Measurements from ENCODE around the gene SLC10A7.

Gene SLC10A7

GRCh38 chr4:146343776-146344175, 178.0 kb downstream of the SLC10A7 start:
- Histone ChIP-seq H3K9ac (ENCODE audit: insufficient read length, low read depth) (no peak overlapping the region), H3K4me1 (ENCODE audit: insufficient read depth, insufficient read length) (no peaks in the 10 kb centered on the region), H3K36me3 (ENCODE audit: insufficient read depth, insufficient read length, low read length) (no peaks in the 10 kb centered on the region), H3K4me3 (ENCODE audit: insufficient read length, low read depth) (no peak overlapping the region), H3K9me3 (ENCODE audit: insufficient read depth, low read length) (no peaks in the 10 kb centered on the region), H3K27me3 (ENCODE audit: insufficient read depth, insufficient read length) (no peaks in the 10 kb centered on the region)
- no peak for DNase-seq (ENCODE audit: low read depth, low spot score)
- no peak for TF ChIP-seq SUZ12 (IDR thresholded peaks at IDR 0.05; ENCODE audit: extremely low read depth, insufficient read depth, insufficient read length)
- TF ChIP-seq YY1 (IDR thresholded peaks at IDR 0.05; ENCODE audit: insufficient read depth, insufficient read length), result no peak

GRCh38 chr4:146343199-146343598, 178.5 kb downstream of the SLC10A7 start:
- no peaks in the 10 kb centered on the region for H3K36me3 ChIP-seq (ENCODE audit: insufficient read depth, insufficient read length, low read length)
- no peak overlapping the region for H3K9ac ChIP-seq (ENCODE audit: insufficient read length, low read depth)

DNA sequence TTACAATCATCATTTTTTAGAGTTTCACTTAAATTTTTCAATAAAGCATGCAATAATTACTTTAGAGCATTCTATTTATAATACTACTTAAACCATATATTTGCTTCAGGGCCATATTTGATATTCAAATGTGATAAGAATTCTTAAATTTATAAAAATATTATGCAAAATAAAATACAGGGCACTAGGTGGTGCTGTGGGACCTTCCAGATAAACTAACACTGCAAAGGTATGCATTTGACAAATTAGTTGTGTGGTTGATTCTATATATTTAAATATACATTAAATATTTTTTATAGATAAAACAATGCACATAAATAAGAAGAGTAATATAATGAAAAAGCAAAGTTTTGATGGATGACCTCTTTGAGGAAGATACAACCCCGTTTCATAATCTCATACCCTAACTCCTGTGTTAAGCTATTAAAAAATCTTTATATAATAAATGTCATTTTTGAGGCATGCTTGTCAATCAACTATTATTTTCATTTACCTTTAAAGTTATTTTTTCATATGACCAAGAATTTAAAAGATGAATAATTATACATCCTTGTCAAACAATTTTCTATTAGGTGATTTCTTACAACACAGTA, 179.0 kb downstream of the SLC10A7 start:
- TF ChIP-seq ZNF274 (IDR thresholded peaks at IDR 0.05; ENCODE audit: low read depth, low read length), result no peak
- TF ChIP-seq SUZ12 (IDR thresholded peaks at IDR 0.05; ENCODE audit: extremely low read depth, insufficient read depth, insufficient read length), result no peak
- no peak for TF ChIP-seq YY1 (IDR thresholded peaks at IDR 0.05; ENCODE audit: insufficient read depth, insufficient read length)
- no peaks in the 10 kb centered on the region for H3K4me1 ChIP-seq (ENCODE audit: insufficient read depth, insufficient read length)
- no peaks in the 10 kb centered on the region for H3K27me3 ChIP-seq (ENCODE audit: insufficient read depth, insufficient read length)
- H3K9me3 ChIP-seq (ENCODE audit: insufficient read depth, low read length), result no peaks in the 10 kb centered on the region
- no peak for DNase-seq (ENCODE audit: low read depth, low spot score)
- H3K36me3 ChIP-seq (ENCODE audit: insufficient read depth, insufficient read length, low read length), result no peaks in the 10 kb centered on the region
- no peak overlapping the region for H3K9ac ChIP-seq (ENCODE audit: insufficient read length, low read depth)
- no peak overlapping the region for H3K4me3 ChIP-seq (ENCODE audit: insufficient read length, low read depth)

More at GRCh38 chr4:146343199-146343598, 178.5 kb downstream of the SLC10A7 start:
- Histone ChIP-seq H3K27me3 (ENCODE audit: insufficient read depth, insufficient read length) (no peaks in the 10 kb centered on the region), H3K4me1 (ENCODE audit: insufficient read depth, insufficient read length) (no peaks in the 10 kb centered on the region), H3K9me3 (ENCODE audit: insufficient read depth, low read length) (no peaks in the 10 kb centered on the region), H3K4me3 (ENCODE audit: insufficient read length, low read depth) (no peak overlapping the region)
- TF ChIP-seq SUZ12 (IDR thresholded peaks at IDR 0.05; ENCODE audit: extremely low read depth, insufficient read depth, insufficient read length), result no peak
- no peak for TF ChIP-seq ZNF274 (IDR thresholded peaks at IDR 0.05; ENCODE audit: low read depth, low read length)
- no peak for TF ChIP-seq YY1 (IDR thresholded peaks at IDR 0.05; ENCODE audit: insufficient read depth, insufficient read length)
- no peak for DNase-seq (ENCODE audit: low read depth, low spot score)

DNA sequence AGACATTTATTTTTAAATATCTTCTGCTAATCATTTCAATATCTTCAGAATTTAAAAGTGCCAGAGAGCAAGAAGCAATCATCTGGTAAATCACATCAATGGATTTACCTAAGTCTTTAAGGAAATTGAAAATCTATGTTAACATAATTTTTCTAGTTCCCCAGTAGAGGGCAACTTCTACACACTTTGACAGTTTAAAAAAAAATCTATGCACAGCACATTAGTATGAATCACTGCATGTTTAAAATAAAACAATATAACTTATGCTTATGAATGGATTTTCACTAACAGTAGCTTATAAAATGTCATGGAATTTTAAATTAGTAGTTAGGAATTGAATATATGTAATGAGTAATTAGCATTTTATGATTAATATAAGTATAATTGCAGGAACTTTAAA, 180.9 kb downstream of the SLC10A7 start:
- no peak for DNase-seq (ENCODE audit: low read depth, low spot score)
- Histone ChIP-seq H3K9me3 (ENCODE audit: insufficient read depth, low read length) (no peaks in the 10 kb centered on the region), H3K4me1 (ENCODE audit: insufficient read depth, insufficient read length) (no peaks in the 10 kb centered on the region), H3K9ac (ENCODE audit: insufficient read length, low read depth) (no peak overlapping the region), H3K36me3 (ENCODE audit: insufficient read depth, insufficient read length, low read length) (no peaks in the 10 kb centered on the region), H3K27me3 (ENCODE audit: insufficient read depth, insufficient read length) (no peaks in the 10 kb centered on the region), H3K4me3 (ENCODE audit: insufficient read length, low read depth) (no peak overlapping the region)
- TF ChIP-seq ZNF274 (IDR thresholded peaks at IDR 0.05; ENCODE audit: low read depth, low read length) (no peak), YY1 (IDR thresholded peaks at IDR 0.05; ENCODE audit: insufficient read depth, insufficient read length) (no peak), SUZ12 (IDR thresholded peaks at IDR 0.05; ENCODE audit: extremely low read depth, insufficient read depth, insufficient read length) (no peak)

DNA sequence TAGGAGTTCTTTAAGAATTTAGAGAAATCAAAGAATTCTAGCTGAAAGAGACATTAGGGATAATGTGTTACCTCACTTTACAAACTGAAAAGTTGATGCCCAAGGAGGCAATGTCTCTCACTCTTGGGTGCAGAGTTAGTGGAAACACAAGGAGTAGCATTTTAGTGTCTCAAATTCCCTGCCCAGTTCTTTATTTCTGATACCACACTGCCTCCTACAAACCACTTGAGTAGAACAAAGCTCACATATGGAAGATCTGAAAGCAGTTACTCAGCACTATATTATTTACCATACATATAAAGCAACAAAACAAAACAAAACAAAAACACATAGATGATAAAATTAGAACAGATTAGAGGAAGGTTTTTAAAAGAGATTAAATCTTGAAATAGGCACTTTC, 183.2 kb downstream of the SLC10A7 start:
- Histone ChIP-seq H3K27me3 (ENCODE audit: insufficient read depth, insufficient read length) (no peaks in the 10 kb centered on the region), H3K4me1 (ENCODE audit: insufficient read depth, insufficient read length) (no peaks in the 10 kb centered on the region), H3K9ac (ENCODE audit: insufficient read length, low read depth) (no peak overlapping the region), H3K4me3 (ENCODE audit: insufficient read length, low read depth) (no peak overlapping the region), H3K36me3 (ENCODE audit: insufficient read depth, insufficient read length, low read length) (no peaks in the 10 kb centered on the region), H3K9me3 (ENCODE audit: insufficient read depth, low read length) (no peaks in the 10 kb centered on the region)
- TF ChIP-seq YY1 (IDR thresholded peaks at IDR 0.05; ENCODE audit: insufficient read depth, insufficient read length), result no peak
- TF ChIP-seq ZNF274 (IDR thresholded peaks at IDR 0.05; ENCODE audit: low read depth, low read length), result no peak
- TF ChIP-seq SUZ12 (IDR thresholded peaks at IDR 0.05; ENCODE audit: extremely low read depth, insufficient read depth, insufficient read length), result no peak
- no peak for DNase-seq (ENCODE audit: low read depth, low spot score)

DNA sequence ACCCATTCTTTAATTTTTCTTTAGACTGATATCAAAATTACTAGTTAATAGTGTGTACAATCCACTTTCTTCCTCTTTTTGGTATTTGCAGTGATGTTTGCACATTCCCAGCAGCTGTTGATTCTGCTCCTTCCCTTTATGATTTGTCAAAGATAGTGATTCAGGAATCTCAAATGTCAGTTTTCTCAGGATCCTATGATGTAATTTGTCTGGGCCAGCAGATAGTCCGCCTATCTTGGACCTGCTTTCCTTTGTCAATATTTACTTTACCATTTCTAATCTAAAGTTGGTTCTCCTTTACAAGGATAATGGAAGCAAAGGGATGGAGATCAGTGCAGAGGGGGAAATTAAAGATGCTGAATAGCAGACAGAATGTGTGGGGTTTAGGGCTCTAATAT, 185.3 kb downstream of the SLC10A7 start:
- no peak overlapping the region for H3K4me3 ChIP-seq (ENCODE audit: insufficient read length, low read depth)
- no peaks in the 10 kb centered on the region for H3K36me3 ChIP-seq (ENCODE audit: insufficient read depth, insufficient read length, low read length)
- H3K4me1 ChIP-seq (ENCODE audit: insufficient read depth, insufficient read length), result no peaks in the 10 kb centered on the region
- H3K9ac ChIP-seq (ENCODE audit: insufficient read length, low read depth), result no peak overlapping the region
- no peaks in the 10 kb centered on the region for H3K9me3 ChIP-seq (ENCODE audit: insufficient read depth, low read length)
- H3K27me3 ChIP-seq (ENCODE audit: insufficient read depth, insufficient read length), result no peaks in the 10 kb centered on the region
- TF ChIP-seq ZNF274 (IDR thresholded peaks at IDR 0.05; ENCODE audit: low read depth, low read length), result no peak
- no peak for DNase-seq (ENCODE audit: low read depth, low spot score)

DNA sequence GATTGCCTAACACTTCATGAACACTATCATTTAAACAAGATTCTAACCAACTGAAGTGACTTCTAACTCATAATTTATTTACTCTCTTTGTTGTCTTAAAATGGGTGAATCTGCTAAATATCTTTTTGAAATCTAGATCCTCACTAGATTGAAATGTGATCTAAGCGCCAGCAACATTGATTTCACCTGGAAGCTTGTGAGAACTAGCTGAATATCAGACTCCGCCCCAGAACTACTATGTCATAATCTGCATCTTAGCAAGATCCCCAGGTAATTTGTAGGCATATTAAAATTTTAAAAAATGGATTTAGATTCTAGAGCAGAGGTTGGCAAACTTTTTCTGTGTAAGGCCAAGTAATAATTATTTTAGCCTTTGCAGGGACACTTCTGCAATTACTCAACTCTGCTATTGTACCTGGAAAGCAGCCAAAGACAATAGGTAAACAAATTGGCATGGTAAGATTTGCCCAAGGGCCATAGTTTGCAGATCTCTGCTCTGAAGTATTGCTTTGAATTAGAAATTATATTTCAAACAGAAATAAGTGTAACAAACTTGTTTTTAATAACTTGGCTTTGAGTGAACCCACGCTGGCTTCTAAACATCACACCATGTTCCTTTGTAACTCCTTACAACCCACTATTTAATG, 185.9 kb downstream of the SLC10A7 start:
- Histone ChIP-seq H3K4me3 (ENCODE audit: insufficient read length, low read depth) (no peak overlapping the region), H3K36me3 (ENCODE audit: insufficient read depth, insufficient read length, low read length) (no peaks in the 10 kb centered on the region), H3K9me3 (ENCODE audit: insufficient read depth, low read length) (no peaks in the 10 kb centered on the region), H3K9ac (ENCODE audit: insufficient read length, low read depth) (no peak overlapping the region), H3K27me3 (ENCODE audit: insufficient read depth, insufficient read length) (no peaks in the 10 kb centered on the region), H3K4me1 (ENCODE audit: insufficient read depth, insufficient read length) (no peaks in the 10 kb centered on the region)
- TF ChIP-seq SUZ12 (IDR thresholded peaks at IDR 0.05; ENCODE audit: extremely low read depth, insufficient read depth, insufficient read length) (no peak), ZNF274 (IDR thresholded peaks at IDR 0.05; ENCODE audit: low read depth, low read length) (no peak), YY1 (IDR thresholded peaks at IDR 0.05; ENCODE audit: insufficient read depth, insufficient read length) (no peak)
- no peak for DNase-seq (ENCODE audit: low read depth, low spot score)
